ENCODE measurements around the gene PRR30.
A peak's percentile ranks its signal among the peaks of the same experiment; 100 is the strongest.
"Not testable (repeated sequence)": the region's sequence is repeated elsewhere in the genome, so short reads cannot be mapped to it uniquely, and the experiment has no call there.

PRR30 gene

GRCh38 chr2:27127883-27128667 is 11.1 kb downstream of the PRR30 start:
- DNase-seq: no peak

- DNase-seq: no peak
Observed at GRCh38 chr2:27126252-27126710, 12.9 kb downstream of the PRR30 start.

GRCh38 chr2:27125104-27125503 is 14.1 kb downstream of the PRR30 start:
- no peak for DNase-seq

GRCh38 chr2:27123302-27124150 is 15.7 kb downstream of the PRR30 start, which contains the start of gene ABHD1:
Gene ABHD1, plus strand, starts transcription at chr2:27123815. Its CDS starts 134 bp downstream, at chr2:27123949.
- peak; percentile 62 to 71 for DNase-seq

GRCh38 chr2:27122791-27123190 is 16.4 kb downstream of the PRR30 start:
- no peak for DNase-seq

- no peak for DNase-seq
Observed at GRCh38 chr2:27121906-27122305, 17.3 kb downstream of the PRR30 start.

- not testable (repeated sequence) for DNase-seq
Observed at GRCh38 chr2:27119330-27119670, 19.9 kb downstream of the PRR30 start.

GRCh38 chr2:27118525-27119329 is 20.5 kb downstream of the PRR30 start, which contains the start of gene CGREF1:
Gene CGREF1, minus strand, starts transcription at chr2:27119128. Its CDS starts 14,762 bp downstream, at chr2:27104366.
- DNase-seq: peak; percentile 15 to 23

- DNase-seq: no peak
Observed at GRCh38 chr2:27117995-27118524, 21.1 kb downstream of the PRR30 start.

- DNase-seq: no peak
Observed at GRCh38 chr2:27115519-27115918, 23.7 kb downstream of the PRR30 start.

- DNase-seq: not testable (repeated sequence)
Observed at GRCh38 chr2:27111392-27112078, 27.7 kb downstream of the PRR30 start.

- DNase-seq: not testable (repeated sequence)
Observed at GRCh38 chr2:27110603-27111352, 28.4 kb downstream of the PRR30 start.

- DNase-seq: no peak
Observed at GRCh38 chr2:27109083-27109482, 30.1 kb downstream of the PRR30 start.

- DNase-seq: no peak
Observed at GRCh38 chr2:27108221-27108620, 31.0 kb downstream of the PRR30 start.

GRCh38 chr2:27105981-27106380 is 33.2 kb downstream of the PRR30 start:
- DNase-seq: no peak

- DNase-seq: no peak
Observed at GRCh38 chr2:27102329-27102728, 36.9 kb downstream of the PRR30 start.

GRCh38 chr2:27100036-27100435 is 39.2 kb downstream of the PRR30 start:
- DNase-seq: no peak

- DNase-seq: no peak
Observed at GRCh38 chr2:27099334-27099955, 39.8 kb downstream of the PRR30 start.

- DNase-seq: no peak
Observed at GRCh38 chr2:27097341-27097740, 41.9 kb downstream of the PRR30 start.

GRCh38 chr2:27096748-27097297 is 42.4 kb downstream of the PRR30 start:
- DNase-seq: no peak
